8988T (cell line): ENCODE results near the gene MPIG6B.
"Not testable (repeated sequence)": the region's sequence is repeated elsewhere in the genome, so short reads cannot be mapped to it uniquely, and the experiment has no call there.

Experiments used
- DNase-seq: peaks from one replicate; pipeline ENCODE4 v3.0.0; 2011

The MPIG6B gene

DNA sequence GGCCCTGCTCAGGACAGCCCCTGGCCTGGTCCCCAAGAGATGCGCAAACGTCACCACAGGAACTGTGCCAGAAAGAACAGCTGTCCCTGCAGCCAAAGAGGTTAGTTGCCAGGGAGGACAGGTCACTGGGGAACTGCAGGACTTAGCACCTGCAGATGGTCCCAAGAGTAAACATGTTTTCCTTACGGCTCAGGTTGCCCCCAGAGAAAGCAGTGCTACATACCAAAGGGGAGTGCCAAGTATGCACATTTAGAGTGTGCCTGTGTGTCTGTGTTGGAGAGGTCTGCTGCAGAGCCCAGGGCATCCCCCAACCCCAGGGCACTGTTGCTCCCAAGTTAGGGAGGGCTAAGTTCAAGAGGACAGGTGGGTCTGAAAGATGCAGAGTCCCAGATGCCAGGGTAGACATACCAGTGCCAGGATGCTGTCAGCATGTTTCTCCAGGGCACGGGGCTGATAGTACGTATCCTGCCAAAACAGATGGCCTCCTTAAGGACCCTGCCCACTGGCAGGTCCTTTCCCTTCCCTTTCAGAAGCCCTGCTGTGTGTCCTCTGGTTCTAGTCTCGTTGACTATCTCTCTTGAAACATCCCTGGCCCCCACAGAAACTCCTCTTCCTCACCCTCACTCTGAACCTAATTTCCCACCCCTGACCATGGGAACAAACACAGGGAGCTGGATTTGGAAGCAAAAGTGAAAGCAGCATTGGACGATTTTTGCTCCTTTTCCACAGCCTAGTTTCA is 21.3 kb upstream of the MPIG6B start:
- no peak for DNase-seq

DNA sequence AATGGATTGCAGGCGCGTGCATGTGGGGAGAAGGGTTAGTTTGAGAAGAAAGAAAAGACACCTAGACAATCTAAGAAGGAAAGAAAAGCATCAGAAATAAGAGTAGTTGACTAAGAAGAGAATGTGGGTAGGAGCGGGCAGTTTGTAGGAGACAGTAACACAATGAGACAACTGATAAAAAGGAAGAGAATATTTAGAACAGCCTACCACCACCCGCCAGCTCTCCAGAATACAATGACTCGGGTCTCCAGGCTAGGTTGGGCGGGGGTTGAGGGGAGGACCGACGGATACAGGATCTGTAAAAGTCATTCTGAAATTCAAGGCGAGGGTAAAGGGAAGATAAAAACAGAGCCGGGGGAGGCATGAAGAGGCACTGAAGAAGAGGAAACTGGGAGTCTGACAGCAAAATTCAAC is 20.8 kb upstream of the MPIG6B start:
- no peak for DNase-seq

DNA sequence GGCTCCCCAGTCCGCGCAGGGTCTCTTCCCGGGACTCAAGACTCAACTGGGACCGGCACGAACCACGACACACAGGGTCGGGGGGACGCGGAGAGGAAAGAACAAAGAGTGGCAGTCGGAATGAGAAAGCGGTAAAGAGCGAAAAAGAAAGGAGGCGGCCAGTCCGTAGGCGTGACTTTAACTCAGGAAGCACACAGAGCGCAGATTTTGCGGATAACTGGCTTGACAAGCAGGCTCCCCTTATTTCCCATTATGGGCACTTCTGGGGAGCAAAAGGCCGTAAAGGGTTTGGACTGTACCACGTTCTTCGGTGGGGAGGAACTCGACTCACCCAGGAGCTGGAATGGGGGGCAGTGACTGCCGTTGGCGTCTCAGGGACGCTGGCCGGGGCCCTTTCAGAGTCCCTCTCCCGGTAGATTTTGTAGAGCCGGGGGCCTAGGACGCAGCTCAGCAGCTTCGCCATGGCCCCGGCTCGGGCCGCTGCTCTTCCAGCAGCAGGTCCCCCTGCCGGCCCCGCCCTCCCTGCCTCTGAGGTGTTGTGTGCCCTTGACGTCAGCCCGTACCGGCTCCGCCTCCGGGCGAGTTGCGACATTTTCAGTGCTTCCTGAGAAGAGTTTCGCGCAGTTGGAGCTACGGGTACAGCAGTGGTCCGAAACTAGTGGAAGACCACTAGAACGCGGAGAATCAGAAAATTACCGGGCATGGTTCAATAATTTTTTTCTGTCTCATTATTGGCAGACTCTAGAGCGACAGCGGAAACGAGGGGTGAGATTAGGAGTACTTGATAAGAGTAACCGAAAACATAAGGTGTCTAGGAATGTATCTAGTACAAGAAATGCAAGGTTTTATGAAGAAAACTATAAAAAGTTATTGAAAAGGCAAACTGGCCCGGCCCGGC is 20.1 kb upstream of the MPIG6B start, which contains the start of gene ABHD16A:
Gene ABHD16A (minus strand): TSS at position 506 of the 898 bp plus-strand sequence. CDS start 43 bp downstream, at position 463.
- DNase-seq, result peak; percentile 95

DNA sequence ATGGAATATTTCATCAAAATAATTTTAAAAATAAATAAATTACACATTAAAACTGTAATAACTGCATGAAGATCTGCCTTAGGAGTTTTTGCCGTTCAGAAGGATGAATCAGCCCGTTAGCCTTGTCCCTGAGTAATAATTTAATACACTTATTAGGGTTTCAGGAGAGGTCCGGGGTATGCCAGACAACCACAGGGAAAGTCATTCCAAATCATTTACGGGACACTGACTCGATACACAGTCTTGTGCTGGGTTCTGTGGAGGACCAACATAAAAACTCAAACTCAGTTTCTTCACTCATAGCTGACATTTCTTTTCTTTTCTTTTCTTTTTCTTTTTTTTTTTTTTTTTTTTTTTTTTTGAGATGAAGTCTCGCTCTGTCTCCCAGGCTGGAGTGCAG is 17.2 kb upstream of the MPIG6B start:
- no peak for DNase-seq

DNA sequence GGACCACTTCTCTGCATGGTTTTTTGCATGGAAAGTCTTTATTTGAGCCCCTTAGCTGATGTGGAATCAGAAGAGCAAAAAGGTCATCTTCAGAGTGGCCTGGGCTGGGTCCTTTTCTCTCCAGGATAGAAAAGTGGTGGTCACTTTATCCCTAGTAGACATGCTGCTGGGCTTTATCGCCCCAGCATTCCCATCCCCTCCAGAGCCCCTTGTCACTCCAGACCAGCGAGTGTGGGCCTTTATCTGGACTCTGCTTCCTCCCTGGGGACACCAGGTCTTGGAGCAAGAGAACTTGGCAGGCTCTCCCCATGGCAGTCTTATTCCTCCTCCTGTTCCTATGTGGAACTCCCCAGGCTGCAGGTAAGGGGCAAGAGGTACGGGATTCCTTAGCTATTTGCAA is 16.6 kb upstream of the MPIG6B start, which contains the start of gene LY6G6F:
Gene LY6G6F (plus strand): TSS at position 268 of the 400 bp plus-strand sequence. CDS start 41 bp downstream, at position 309.
- no peak for DNase-seq

DNA sequence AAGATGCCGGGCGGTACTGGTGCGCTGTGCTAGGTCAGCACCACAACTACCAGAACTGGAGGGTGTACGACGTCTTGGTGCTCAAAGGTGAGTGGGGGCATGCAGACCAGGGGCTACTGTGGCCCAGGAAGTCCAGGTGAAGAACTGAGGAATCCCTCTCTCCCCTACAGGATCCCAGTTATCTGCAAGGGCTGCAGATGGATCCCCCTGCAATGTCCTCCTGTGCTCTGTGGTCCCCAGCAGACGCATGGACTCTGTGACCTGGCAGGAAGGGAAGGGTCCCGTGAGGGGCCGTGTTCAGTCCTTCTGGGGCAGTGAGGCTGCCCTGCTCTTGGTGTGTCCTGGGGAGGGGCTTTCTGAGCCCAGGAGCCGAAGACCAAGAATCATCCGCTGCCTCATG is 15.5 kb upstream of the MPIG6B start:
- DNase-seq, result no peak

DNA sequence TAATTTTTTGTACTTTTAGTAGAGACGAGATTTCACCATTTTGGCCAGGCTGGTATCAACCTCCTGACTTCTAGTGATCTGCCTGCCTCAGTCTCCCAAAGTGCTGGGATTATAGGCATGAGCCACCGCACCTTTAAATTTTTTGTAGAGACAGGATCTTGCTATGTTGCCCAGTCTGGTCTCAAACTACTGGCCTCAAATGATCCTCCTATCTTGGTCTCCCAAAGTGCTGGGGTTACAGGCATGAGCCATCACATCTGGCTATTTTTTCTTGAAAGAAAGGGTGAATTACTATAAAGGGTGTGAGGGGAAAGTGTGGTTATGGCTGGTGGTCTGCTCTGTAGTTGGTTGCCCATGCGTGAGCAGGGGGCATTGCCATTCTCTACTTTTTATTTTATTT is 14.9 kb upstream of the MPIG6B start:
- no peak for DNase-seq

DNA sequence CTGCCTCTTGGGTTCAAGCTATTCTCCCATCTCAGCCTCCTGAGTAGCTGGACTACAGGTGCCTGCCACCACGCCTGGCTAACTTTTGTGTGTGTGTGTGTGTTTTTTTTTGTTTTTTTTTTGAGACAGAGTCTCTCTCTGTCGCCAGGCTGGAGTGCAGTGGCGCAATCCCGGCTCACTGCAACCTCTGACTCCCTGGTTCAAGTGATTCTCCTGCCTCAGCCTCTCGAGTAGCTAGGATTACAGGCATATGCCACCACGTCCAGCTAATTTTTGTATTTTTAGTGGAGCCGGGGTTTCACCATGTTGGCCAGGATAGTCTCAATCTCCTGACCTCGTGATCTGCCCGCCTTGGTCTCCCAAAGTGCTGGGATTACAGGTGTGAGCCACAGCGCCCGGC is 14.0 kb upstream of the MPIG6B start:
- not testable (repeated sequence) for DNase-seq

DNA sequence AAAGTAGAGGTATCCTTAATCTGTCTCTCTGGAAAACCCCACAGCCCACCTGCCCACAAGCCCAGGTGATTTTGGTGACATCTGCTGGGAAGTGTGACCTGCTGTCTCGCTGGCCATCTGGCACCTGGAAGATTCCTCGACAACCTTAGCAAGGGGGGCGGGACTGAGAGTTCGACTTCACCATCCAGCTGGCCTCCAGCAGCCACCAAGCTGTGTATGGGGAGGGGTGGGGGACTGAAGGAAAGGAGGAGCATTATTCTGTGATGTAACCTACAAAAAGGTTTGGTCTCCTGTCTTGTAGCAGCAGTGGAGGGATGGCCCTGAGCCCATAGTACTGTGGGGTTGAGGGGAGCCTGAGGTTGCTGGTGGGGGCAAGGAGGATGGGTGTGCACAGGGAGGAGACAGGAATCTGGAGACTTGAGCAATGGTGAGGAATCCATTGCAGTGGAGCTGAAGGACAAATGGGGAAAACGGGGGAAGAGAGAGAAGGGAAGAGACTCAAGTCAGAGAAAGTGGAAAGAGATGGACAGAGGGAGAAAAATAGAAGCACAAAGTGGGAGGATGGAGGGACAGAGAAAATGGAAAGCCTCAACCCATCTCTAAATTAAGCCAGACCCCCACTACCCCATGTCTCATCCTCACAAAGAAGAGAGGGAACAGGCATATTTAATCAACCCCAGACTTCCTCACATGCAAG is 12.5 kb upstream of the MPIG6B start:
- DNase-seq, result no peak

DNA sequence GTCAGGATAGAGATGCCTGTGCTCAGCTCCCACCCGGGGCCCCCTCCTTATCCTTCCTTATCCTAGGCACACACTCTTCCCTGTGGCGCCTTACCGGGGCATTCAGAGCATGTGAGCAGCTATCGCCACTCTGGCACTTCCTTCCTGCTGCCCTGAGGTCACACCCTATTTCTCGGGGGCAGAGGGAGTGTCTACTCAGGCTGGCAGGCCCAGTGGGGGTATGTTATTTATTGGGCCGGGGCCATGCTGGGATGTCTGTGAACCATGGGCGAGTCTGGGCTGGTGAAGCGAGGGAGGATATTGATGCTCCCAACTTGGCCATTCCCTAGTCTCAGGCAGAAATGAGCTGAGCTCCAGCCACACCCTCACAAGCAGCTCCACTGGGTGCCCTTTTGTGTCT is 11.9 kb upstream of the MPIG6B start:
- no peak for DNase-seq

DNA sequence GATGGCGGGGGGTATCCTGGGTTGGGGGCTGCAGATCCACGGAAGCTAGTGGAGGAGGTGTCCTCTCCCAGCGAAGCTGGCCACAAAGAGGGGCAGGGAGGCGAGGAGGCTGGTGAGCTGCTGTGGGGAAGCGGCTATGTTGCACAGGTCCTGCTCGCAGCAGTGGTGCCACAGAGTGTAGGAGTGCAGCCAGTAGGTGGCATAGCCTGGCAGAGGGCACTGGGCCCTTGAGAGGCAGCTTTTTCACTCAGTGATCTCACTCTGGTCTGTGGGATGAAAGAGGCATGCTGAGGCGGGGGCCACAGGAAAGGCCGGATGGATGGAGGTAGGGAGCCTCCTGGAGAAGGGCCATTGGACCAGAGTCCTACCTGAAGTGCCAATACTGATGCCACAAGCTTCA is 10.9 kb upstream of the MPIG6B start:
- peak; percentile 75 for DNase-seq

DNA sequence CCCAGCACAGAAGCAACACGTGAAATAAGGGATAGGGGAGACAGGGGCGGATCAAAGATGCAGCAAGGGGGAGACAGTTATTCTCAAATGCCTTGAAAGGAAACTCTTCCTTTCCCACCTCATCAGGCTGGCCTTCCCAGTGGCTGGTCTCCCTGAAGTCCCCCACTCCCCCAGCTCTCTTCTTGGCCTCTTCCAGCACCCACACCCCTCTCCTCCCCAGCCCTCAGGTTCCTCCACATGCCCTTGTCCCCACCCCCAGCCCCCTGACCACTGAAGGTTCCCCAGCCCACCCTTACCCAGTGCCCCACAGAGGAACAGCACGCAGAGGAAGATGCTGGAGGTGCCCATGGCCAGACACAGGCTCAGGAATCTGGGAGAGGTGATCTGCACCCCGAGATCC is 9.7 kb upstream of the MPIG6B start:
- DNase-seq, result no peak

DNA sequence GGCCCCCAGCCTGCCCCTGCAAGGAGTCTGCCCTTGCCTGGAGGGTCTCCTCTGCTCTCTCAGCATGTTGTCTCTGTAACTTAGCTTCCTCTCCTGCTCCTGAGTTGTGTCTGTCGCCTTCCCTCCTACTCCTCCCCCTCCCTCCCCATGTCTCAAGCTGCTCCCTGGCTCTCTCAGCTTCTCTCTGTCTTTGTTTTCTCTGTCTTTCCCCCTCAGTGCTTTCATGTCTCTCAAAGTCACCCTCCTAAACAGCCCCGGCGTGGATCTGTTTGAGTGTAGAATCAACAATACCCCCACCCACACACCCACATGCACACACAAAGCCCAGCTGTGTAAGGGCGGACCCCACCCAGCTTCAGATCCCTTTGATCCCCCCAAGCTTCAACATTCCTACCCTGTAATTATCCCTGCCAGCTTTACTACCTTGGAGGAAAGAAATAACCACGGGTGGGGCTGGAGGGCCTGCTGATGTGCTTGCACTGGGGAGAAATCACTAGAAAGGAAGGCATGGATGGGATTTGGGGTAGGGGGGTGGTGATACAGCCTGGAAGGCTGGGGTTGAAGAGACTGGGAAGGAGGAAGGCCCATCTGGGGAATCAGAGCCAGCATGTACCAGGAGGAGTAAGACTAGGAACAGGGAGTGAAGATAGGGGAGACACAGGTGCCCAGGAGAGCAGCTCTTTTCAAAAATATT is 9.0 kb upstream of the MPIG6B start:
- DNase-seq, result no peak

DNA sequence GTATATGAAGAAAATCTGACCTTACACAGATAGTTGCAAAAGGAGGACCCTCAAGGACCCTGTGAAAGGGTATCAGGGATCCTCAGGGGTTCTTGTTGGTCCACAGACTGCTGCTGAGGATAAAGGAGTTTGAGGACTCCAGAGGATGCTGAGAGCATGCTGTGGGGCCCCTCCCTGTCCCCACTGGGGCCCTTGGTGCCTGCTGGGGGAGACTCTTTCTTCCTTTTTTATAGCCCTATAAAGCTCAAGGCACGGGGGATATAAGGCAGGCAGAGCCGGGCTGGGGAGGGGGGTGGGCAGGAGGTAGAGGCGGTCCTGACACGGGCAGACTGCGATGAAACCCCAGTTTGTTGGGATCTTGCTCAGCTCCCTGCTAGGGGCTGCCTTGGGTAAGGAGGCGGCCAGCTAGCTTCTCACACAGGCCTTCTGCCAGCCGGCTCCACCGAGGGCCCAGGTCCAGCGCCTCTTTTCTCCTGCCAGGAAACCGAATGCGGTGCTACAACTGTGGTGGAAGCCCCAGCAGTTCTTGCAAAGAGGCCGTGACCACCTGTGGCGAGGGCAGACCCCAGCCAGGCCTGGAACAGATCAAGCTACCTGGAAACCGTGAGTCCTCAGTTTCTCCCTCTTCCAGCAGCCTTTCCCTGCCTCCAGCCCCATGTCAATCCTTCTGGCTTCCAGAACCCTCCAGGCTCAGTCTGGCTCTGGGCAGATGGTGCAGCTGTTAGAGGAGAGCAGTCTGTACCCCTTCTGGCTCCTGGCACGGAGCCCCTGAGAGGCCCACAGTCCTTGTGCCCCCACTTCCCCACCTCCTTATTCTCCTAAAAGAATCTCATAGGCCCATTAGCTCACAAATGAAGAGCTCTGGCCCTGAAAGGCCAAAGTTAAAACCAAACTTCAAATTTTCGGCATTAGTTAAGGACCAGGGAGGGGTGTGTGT is 7.9 kb upstream of the MPIG6B start, which contains the start of gene LY6G6D:
Gene LY6G6D (plus strand): TSS at position 327 of the 937 bp plus-strand sequence. CDS start 8 bp downstream, at position 335.
- DNase-seq, result no peak

DNA sequence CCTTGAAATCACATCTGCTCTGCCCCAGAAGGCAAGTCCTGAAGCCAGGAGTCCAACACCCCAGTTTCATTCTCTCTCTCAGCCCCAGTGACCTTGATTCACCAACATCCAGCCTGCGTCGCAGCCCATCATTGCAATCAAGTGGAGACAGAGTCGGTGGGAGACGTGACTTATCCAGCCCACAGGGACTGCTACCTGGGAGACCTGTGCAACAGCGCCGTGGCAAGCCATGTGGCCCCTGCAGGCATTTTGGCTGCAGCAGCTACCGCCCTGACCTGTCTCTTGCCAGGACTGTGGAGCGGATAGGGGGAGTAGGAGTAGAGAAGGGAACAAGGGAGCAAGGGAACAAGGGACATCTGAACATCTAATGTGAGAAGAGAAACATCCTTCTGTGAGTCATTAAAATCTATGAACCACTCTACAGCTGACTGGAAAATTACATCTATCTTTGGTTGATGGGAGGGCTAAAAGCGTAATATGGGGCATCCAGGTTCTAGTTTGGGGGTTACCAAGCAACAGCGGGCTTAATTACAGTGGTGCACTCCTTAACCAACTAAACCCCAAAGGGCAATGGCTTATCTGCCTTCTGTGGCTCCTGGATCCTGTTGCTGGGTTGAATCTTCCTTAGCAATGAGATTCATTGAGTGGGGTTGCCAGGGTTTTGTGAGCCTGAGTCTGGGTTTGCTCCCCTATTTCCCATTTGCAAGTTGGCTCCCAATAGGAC is 5.5 kb upstream of the MPIG6B start:
- DNase-seq, result no peak

DNA sequence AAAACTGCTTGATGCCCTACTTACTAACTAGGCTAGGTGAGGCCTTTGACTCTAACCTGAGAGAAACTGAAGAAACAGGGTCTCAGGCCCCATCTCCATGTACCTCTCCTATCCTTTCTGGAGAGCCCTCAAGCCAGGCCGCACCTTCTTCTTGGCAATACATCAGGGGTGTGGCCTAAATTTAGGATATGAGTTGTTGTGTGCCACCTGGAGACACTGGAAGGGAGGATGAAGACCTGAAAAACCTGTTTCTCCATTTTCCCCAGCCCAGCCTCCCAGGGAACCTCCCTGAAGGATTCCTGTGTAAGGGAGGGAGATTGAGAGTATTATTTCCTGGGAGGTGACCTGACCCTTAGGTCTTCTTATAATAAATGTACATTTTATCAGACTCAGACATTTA is 4.9 kb upstream of the MPIG6B start:
- DNase-seq, result no peak

DNA sequence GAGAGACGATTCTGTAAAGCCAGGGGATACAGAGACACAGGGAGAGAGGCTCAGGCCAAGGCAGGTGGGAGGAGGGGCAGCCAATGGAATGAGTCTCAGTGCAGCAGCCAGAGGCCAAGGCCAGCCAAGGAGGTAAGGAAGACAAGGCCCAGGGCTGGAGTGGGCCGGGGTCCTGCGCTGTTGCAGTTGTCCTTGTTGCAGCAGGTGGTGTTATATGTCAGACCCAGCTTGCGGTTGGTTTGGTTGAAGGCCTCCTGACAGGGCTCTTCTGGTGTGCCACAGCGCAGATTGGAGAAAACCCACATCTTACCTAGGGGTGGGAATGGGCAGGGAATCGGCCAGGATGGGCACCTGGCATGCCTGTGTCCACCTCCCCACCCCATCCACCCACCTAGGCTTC is 4.2 kb upstream of the MPIG6B start:
- no peak for DNase-seq

DNA sequence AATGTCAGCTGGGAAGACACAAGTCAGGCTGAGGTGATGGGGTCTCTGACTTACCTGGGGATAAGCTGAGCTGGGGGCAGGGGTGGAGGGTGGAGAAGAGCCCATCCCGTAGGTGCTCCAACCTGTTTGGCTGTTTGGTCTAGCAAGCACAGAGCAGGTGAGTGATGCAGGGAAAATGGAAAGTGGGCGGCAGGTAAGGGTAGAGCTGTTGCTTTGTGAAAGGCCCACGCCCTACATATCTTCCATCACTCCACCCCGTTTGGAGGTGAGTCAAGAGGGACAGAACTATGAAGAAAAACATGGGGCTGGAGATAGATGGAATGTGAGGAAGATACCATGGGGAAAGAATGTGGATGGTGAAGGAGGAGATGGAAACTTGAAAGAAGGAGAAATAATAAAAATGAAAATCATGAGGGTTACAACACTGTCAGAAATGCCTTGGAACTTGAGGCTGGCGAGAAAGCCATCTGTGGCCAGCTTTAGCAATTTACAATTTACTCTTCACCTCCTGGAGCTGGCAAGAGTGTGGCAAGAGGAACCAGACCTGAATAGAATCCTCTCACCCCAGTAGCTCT is 2.9 kb upstream of the MPIG6B start:
- no peak for DNase-seq

DNA sequence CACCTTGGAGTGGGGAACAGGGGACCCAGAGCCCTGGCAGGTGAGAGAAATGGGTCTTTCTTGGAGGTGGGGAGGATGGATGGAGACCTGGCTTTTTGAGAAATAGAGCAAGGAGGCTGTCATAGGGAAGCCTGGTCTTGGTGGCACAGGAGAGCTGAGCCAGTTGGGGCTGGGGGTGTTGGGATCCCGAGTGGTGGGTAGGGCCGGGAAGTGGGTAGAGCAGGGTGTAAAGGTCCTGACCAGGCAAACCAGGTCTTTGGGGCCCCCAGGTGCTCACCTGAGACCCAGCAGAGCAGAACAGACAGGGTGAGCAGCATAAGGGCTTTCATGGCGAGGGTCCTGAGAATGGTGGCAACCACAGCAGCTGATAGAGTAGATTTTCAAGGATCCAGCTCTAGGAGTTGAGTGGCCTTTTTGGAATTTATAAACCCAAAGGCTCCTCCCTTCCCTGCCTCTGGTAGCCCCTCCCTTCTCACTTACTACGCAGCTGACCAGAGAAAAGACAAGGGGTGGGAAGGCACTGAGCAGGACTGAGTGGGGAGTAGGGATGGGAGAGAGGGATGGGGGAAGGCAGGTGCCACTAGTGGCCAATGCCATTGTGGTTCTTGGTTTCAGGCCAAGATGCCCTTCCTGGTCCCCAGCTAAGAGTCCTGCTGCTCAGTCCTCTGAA is 1.7 kb upstream of the MPIG6B start, which contains the start of gene LY6G6C:
Gene LY6G6C (minus strand): TSS at position 396 of the 670 bp plus-strand sequence. CDS start 67 bp downstream, at position 329.
- no peak for DNase-seq

DNA sequence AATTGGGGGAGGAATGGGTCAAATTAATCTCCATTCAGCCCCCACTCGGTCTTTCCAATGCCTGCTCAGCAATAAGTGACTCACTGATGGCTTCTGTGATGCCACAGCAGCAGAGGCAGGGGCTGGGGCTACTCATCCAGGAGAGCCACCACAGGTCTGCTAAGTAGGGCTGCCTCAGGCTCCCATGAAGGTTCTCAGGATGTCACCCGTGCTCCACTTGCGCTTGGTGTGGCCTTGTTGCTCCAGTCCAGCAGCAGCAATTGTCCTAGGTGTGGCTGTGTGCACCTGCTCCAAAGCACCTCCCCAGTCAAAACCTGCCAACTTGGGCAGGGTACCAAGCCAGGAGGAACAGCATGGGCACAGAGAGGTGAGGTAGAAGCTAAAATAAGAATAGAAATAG is 1.0 kb upstream of the MPIG6B start:
- DNase-seq, result no peak
